ENCODE results near the gene EFCAB7. TPM values are rescaled to one million over a fixed set of nuclear protein-coding genes. Genes with fewer than 3 reads are reported as not detected.

EFCAB7 gene
- total RNA-seq, 3 donors from 2014 or later: 5.6 to 15.1 (median 12.5) TPM

DNA sequence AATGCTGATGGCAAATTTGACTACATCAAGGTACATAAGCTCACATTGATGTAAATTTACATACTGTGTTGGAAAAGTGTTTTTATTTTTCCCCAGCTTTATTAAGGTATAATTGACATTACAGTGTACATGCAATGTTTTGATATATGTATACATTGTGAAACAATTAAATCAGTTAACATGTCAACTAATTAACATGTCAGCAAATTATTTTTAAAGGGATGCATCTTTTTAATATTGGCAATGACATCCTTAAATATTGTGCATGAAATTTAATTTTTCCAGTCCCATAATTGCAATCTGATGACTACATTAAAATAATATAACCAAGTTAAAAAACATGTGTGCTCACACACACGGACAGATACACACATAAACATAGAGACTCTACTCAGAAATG is 9.4 kb downstream of the EFCAB7 start:
- H3K4me3 ChIP-seq: no peak overlapping the region
- intact Hi-C loops (cut with DNase I; ENCODE audit: low total_unique reads): no loop called here
- no peaks in the 10 kb centered on the region for H3K4me1 ChIP-seq
- no peaks in the 10 kb centered on the region for H3K27me3 ChIP-seq
- TF ChIP-seq, protein P1, sequence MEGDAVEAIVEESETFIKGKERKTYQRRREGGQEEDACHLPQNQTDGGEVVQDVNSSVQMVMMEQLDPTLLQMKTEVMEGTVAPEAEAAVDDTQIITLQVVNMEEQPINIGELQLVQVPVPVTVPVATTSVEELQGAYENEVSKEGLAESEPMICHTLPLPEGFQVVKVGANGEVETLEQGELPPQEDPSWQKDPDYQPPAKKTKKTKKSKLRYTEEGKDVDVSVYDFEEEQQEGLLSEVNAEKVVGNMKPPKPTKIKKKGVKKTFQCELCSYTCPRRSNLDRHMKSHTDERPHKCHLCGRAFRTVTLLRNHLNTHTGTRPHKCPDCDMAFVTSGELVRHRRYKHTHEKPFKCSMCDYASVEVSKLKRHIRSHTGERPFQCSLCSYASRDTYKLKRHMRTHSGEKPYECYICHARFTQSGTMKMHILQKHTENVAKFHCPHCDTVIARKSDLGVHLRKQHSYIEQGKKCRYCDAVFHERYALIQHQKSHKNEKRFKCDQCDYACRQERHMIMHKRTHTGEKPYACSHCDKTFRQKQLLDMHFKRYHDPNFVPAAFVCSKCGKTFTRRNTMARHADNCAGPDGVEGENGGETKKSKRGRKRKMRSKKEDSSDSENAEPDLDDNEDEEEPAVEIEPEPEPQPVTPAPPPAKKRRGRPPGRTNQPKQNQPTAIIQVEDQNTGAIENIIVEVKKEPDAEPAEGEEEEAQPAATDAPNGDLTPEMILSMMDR (IDR thresholded peaks at IDR 0.05): no peak
- TF ChIP-seq POLR2A (IDR thresholded peaks at IDR 0.05) (no peak), POLR2AphosphoS5 (IDR thresholded peaks at IDR 0.05) (no peak)
- H3K9me3 ChIP-seq: no peaks in the 10 kb centered on the region
- H3K27ac ChIP-seq: no peak overlapping the region
- DNase-seq (ENCODE audit: low spot score in 2 of 2): no peak
- H3K36me3 ChIP-seq: no peaks in the 10 kb centered on the region

DNA sequence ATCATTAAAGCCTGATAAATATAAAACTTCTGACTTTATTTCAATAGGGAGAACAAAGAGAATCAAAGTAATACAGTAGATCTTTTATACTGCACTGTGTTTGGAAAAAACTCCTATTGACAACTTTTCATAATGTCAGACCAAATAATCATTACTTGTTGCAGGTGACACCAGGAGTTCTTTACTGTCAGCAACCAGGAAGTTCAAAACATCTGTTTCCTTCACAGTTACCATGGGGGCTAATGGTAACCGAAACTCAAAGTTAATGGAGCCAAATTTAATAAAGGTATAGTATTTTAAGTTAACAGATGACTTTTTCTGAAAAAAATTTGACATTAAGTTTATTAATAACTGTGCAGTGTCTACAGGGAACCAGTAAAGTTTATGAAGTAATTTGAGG is 10.6 kb downstream of the EFCAB7 start:
- intact Hi-C loops (cut with DNase I; ENCODE audit: low total_unique reads): no loop called here
- Histone ChIP-seq H3K27me3 (no peaks in the 10 kb centered on the region), H3K4me3 (no peak overlapping the region), H3K9me3 (no peaks in the 10 kb centered on the region), H3K4me1 (no peaks in the 10 kb centered on the region), H3K27ac (no peak overlapping the region), H3K36me3 (no peaks in the 10 kb centered on the region)
- TF ChIP-seq POLR2AphosphoS5 (IDR thresholded peaks at IDR 0.05): no peak
- TF ChIP-seq, protein P1 (IDR thresholded peaks at IDR 0.05): no peak
- no peak for TF ChIP-seq POLR2A (IDR thresholded peaks at IDR 0.05)
- no peak for DNase-seq (ENCODE audit: low spot score in 2 of 2)

GRCh38 chr1:63534406-63534805 is 11.1 kb downstream of the EFCAB7 start:
- Histone ChIP-seq H3K4me3 (no peak overlapping the region), H3K27ac (no peak overlapping the region), H3K9me3 (no peaks in the 10 kb centered on the region), H3K27me3 (no peaks in the 10 kb centered on the region), H3K36me3 (no peaks in the 10 kb centered on the region), H3K4me1 (no peaks in the 10 kb centered on the region)
- TF ChIP-seq POLR2A (IDR thresholded peaks at IDR 0.05) (no peak), POLR2AphosphoS5 (IDR thresholded peaks at IDR 0.05) (no peak)
- TF ChIP-seq, protein P1 (IDR thresholded peaks at IDR 0.05): no peak
- DNase-seq (ENCODE audit: low spot score in 2 of 2): no peak
- intact Hi-C loops (cut with DNase I; ENCODE audit: low total_unique reads): no loop called here

- DNase-seq (ENCODE audit: low spot score in 2 of 2): no peak
- Histone ChIP-seq H3K9me3 (no peaks in the 10 kb centered on the region), H3K27me3 (no peaks in the 10 kb centered on the region), H3K27ac (no peak overlapping the region), H3K4me3 (no peak overlapping the region), H3K4me1 (no peaks in the 10 kb centered on the region), H3K36me3 (no peaks in the 10 kb centered on the region)
- intact Hi-C loops (cut with DNase I; ENCODE audit: low total_unique reads): no loop called here
- TF ChIP-seq POLR2A (IDR thresholded peaks at IDR 0.05): no peak
- TF ChIP-seq POLR2AphosphoS5 (IDR thresholded peaks at IDR 0.05): no peak
- TF ChIP-seq, protein P1 (IDR thresholded peaks at IDR 0.05): no peak
These were observed 13.7 kb downstream of the EFCAB7 start for GRCh38 chr1:63537006-63537405.

- no peaks in the 10 kb centered on the region for H3K4me1 ChIP-seq
- H3K9me3 ChIP-seq: no peaks in the 10 kb centered on the region
- intact Hi-C loops (cut with DNase I; ENCODE audit: low total_unique reads): no loop called here
- H3K27ac ChIP-seq: no peak overlapping the region
- TF ChIP-seq, protein P1 (IDR thresholded peaks at IDR 0.05): peak in 2 of 3 donors; percentile 17 to 35
- no peak for TF ChIP-seq POLR2A (IDR thresholded peaks at IDR 0.05)
- no peak overlapping the region for H3K4me3 ChIP-seq
- H3K27me3 ChIP-seq: no peaks in the 10 kb centered on the region
- no peak for DNase-seq (ENCODE audit: low spot score in 2 of 2)
- no peaks in the 10 kb centered on the region for H3K36me3 ChIP-seq
These were observed 14.6 kb downstream of the EFCAB7 start for GRCh38 chr1:63537940-63538339.

Measured in breast epithelium (tissue), 4 donors.